Ovary (tissue), 10 donors: Measurements from ENCODE around the gene KLHL28. TPM values are rescaled to one million over a fixed set of nuclear protein-coding genes. Genes with fewer than 3 reads are reported as not detected.

Source experiments
- DNase-seq, 5 donors: peaks; one replicate each; pipeline ENCODE4 v3.0.0-alpha.2; 2019 to 2020
- H3K27ac ChIP-seq, 2 donors: fragments of 200-600 bp; one replicate each; pipeline versions ENCODE4 v1.5.1 to v1.8.0; 2019 to 2022
- H3K27me3 ChIP-seq: fragments of 200-600 bp; one replicate; pipeline ENCODE4 v1.8.0; 2022
- H3K36me3 ChIP-seq: fragments of 200-600 bp; sonication (generic); one replicate; pipeline ENCODE4 v1.5.1; 2019
- H3K4me1 ChIP-seq: one replicate; pipeline ENCODE4 v1.8.1; 2013; ENCODE audit warnings: mild to moderate bottlenecking, moderate library complexity; ENCODE audit not compliant: insufficient read depth
- H3K4me3 ChIP-seq: fragments of 200-600 bp; sonication (generic); one replicate; pipeline ENCODE4 v1.5.1; 2017
- H3K9me3 ChIP-seq, 2 donors: fragments of 200-600 bp in 1 of 2; sonication (generic) in 1 of 2; one replicate each; pipeline versions ENCODE4 v1.5.1 to v1.8.1; 2013 to 2019; ENCODE audit warnings: mild to moderate bottlenecking in 1 of 2, moderate library complexity in 1 of 2
- CTCF ChIP-seq, 3 donors: fragments of 450-650 bp in 2 of 3; fragments of 200-600 bp in 1 of 3; IDR thresholded peaks; one replicate each; pipeline versions ENCODE4 v1.5.1 to v1.8.0; 2016 to 2022; ENCODE audit warnings: antibody characterized with exemption in 3 of 3, mild to moderate bottlenecking in 1 of 3
- EP300 ChIP-seq: sonication (generic); formaldehyde crosslinking; IDR thresholded peaks from one replicate; pipeline ENCODE4 v1.6.1; 2017; ENCODE audit warnings: antibody characterized with exemption
- POLR2A ChIP-seq: fragments of 450-650 bp; IDR thresholded peaks from one replicate; pipeline ENCODE4 v1.6.1; 2017; ENCODE audit warnings: antibody characterized with exemption, mild to moderate bottlenecking, moderate library complexity
- whole genome bisulfite sequencing, 3 donors: extraction: QIAGEN DNeasy Blood & Tissue Kit in 1 of 3; methylation state at CpG; one replicate each; pipeline versions ENCODE4 v1.1.5 to v1.1.7; 2013 to 2017; 5-methylcytosine and 5-hydroxymethylcytosine counted together
- intact Hi-C, 4 donors: fragments of 100-400 bp; cut with DNase I; formaldehyde crosslinking; loops; one replicate each; pipeline versions ENCODE4 v1.11.0 to v1.15.1; 2022 to 2023
- long read RNA-seq, 3 donors: library from polyadenylated mRNA in 2 of 3; unstranded in 2 of 3; transcript quantifications; one replicate each; pipeline ENCODE4 v2.0.0 and lab custom pipeline, GENCODE V29; 2021 to 2026
- polyA plus RNA-seq, 2 donors: library from polyadenylated mRNA; stranded (reverse); fragments of 200-250 nt in 1 of 2; fragments of 350-450 nt in 1 of 2; fragmentation: Illumina TruSeq in 1 of 2; extraction: RNeasy Lipid Tissue Mini Kit (QIAGEN cat#74804) in 1 of 2; gene quantifications; one replicate each; pipeline ENCODE4 v1.2.3, GENCODE V29; 2013 to 2014
- total RNA-seq, 7 donors: library from RNA; depleted of rRNA in 2 of 7; stranded (reverse); fragments of >200 nt in 2 of 7; fragmentation: NEBNext Ultra II Directional in 3 of 7; extraction: Animal tissue kit (Norgen Biotek cat#: 25700) in 3 of 7; gene quantifications; one replicate each; pipeline versions ENCODE4 v1.1.0 to v1.2.4, GENCODE V29; 2016 to 2023
- donor health status: DM: no; HTN: no; CAD: no; lungs with moderate emphysema.
- donor health status: DM: no; HTN: no; CAD: no.
- donor health status: Bipolar disorder and iron deficiency.
- donor health status: DM: yes; HTN: yes; CAD: no.
- donor health status: DM: no; HTN: no; CAD: no.
- donor health status: DM: yes; HTN: yes; CAD: no.

Gene KLHL28, protein sequence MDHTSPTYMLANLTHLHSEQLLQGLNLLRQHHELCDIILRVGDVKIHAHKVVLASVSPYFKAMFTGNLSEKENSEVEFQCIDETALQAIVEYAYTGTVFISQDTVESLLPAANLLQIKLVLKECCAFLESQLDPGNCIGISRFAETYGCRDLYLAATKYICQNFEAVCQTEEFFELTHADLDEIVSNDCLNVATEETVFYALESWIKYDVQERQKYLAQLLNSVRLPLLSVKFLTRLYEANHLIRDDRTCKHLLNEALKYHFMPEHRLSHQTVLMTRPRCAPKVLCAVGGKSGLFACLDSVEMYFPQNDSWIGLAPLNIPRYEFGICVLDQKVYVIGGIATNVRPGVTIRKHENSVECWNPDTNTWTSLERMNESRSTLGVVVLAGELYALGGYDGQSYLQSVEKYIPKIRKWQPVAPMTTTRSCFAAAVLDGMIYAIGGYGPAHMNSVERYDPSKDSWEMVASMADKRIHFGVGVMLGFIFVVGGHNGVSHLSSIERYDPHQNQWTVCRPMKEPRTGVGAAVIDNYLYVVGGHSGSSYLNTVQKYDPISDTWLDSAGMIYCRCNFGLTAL
- total RNA-seq: 10 to 100 TPM in 6 of 7 donors, 1 to 10 TPM in 1; 9.3 to 16.4 (median 15.6) TPM
- polyA plus RNA-seq: 1 to 10 TPM; 4.4 to 6.6 TPM
- long read RNA-seq, donor 1, full-length matches to known transcripts: 15 of 32 reads
- long read RNA-seq, donor 1, partial matches to known transcripts: 13 of 32 reads
- long read RNA-seq, donor 1, other reads (novel, unspliced or antisense): 4 of 32 reads
- long read RNA-seq, donor 2: 0 reads
- long read RNA-seq, donor 3, full-length matches to known transcripts: 3 of 9 reads
- long read RNA-seq, donor 3, partial matches to known transcripts: 4 of 9 reads
- long read RNA-seq, donor 3, other reads (novel, unspliced or antisense): 2 of 9 reads

DNA sequence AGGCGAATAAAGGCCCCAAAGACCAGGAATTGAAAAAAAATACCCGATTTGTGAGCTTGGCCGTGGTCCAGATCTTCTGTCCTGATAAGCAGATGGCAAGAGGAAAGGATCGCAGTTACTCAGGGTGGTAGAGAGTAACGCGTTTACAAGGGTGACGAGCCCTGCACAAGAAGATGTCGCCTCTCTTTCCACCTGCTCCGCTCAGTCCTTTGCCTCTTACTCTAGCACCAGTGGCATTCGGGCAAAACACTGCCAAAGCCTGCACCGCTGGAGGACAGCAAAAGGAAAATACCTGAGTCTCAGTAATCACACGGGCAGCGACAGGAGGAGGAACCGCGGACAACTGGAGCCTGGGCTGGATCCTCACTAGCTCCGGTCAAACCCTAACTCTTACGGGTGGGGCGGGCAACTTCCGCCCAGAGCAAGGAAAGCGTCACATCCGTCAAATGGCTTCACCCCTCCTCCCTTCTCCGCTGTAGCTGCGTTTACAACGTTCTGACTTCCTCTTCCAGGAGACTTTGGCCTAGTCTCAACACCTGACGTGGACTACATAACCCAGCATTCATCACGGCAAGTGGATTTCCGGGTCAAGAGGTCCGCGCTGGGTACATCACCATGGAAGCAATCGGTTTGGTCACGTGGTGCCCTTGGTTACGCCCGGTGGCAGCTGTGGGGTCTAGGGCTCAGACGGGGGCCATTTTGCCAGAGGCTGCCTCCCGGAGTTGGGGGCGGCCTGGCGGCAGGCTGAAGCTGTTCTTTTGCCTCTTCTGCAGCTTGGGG is at the start of gene KLHL28, which contains the start of gene TOGARAM1:
KLHL28 (minus strand) TSS at position 394 of the 780 bp plus-strand sequence. CDS start 16,019 bp downstream, outside the sequence.
TOGARAM1 (plus strand) TSS at position 637 of the 780 bp plus-strand sequence. CDS start 232 bp downstream, outside the sequence.
- intact Hi-C loops: loop anchor here in 1 of 4 donors (2.0 to 5.0 kb wide), 2 partner anchors 123 to 176 kb away; partner anchors contain the start of genes FANCM and PRPF39
- no peaks in the 10 kb centered on the region for H3K36me3 ChIP-seq
- WGBS, 3 donors: 0 to 1% (median 0%) methylated on average over 37 of the region's 37 CpGs
- TF ChIP-seq EP300: peak; percentile 37
- TF ChIP-seq CTCF (IDR thresholded peaks at IDR 0.05): no peak
- TF ChIP-seq POLR2A: peak; percentile 79
- DNase-seq: peak; percentile 96 to 99 (median 97)
- no peaks in the 10 kb centered on the region for H3K27me3 ChIP-seq
- H3K27ac ChIP-seq: peak within 1 kb of the TSS; percentile 51 to 88
- H3K4me1 ChIP-seq: peaks cover 8% of the 10 kb centered on the region
- H3K9me3 ChIP-seq: no peaks in the 10 kb centered on the region
- peak within 1 kb of the TSS; percentile 90 for H3K4me3 ChIP-seq

DNA sequence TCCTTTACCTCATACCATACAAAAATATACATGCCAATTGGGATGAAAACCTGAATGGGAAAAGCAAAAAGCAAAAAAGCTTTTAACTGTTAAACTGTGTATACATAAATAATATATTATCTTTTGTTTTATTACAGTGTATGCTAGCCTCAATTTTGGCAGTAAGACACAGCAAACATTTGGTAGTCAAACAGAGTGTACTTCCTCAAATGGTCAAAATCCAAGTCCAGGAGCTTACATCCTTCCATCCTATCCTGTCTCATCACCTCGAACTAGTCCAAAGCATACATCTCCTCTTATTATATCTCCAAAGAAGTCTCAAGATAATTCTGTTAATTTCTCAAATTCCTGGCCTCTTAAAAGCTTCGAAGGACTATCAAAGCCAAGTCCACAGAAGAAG is 42.2 kb upstream of the KLHL28 start:
- intact Hi-C loops: no loop called here
- WGBS, 3 donors: 48 to 54% (median 49%) methylated on average over 2 of the region's 2 CpGs
- Histone ChIP-seq H3K27ac (no peak overlapping the region), H3K4me3 (no peak overlapping the region), H3K9me3 (no peaks in the 10 kb centered on the region), H3K36me3 (no peaks in the 10 kb centered on the region), H3K27me3 (no peaks in the 10 kb centered on the region), H3K4me1 (no peaks in the 10 kb centered on the region)
- no peak for DNase-seq
- TF ChIP-seq EP300: no peak
- no peak for TF ChIP-seq POLR2A
- no peak for TF ChIP-seq CTCF (IDR thresholded peaks at IDR 0.05)

DNA sequence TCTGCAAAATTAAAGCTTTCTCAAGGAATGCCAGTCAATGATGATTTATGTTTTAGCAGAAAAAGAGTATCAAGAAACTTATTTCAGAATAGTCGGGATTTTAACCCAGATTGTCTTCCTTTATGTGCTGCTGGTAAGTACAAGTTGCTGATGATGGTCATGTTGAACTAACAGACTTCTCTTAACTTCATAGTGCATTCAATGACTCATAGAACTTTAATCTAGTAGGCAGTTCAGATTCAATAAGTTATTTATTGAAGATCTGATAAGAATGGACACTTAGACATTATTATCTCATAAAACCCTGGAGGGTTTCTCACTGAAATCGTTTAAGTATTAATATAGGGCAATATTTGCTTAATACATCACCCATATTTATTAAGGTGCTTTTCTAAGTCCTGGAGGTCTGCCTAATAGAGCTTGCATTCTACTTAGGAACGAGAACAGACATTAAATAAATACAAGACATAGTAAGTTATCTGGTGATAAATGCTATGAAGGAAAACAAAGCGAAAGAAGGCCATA is 34.1 kb upstream of the KLHL28 start:
- no peak for TF ChIP-seq CTCF (IDR thresholded peaks at IDR 0.05)
- TF ChIP-seq EP300: no peak
- no peak for TF ChIP-seq POLR2A
- Histone ChIP-seq H3K27me3 (no peaks in the 10 kb centered on the region), H3K9me3 (no peaks in the 10 kb centered on the region), H3K27ac (no peak overlapping the region), H3K4me3 (no peak overlapping the region), H3K4me1 (no peaks in the 10 kb centered on the region), H3K36me3 (no peaks in the 10 kb centered on the region)
- intact Hi-C loops: no loop called here
- DNase-seq: no peak
- WGBS, 3 donors: 72 to 79% (median 74%) methylated on average over 4 of the region's 4 CpGs
